Mesothelial cell of epicardium (in vitro differentiated cells): Measurements from ENCODE around the gene CSTA. TPM values are rescaled to one million over a fixed set of nuclear protein-coding genes. Genes with fewer than 3 reads are reported as not detected.

Experiments used
- DNase-seq, 2 experiments: peaks; one replicate each; pipeline ENCODE4 v3.0.0; 2021; ENCODE audit warnings: low spot score in 2 of 2; ENCODE audit not compliant: unreplicated experiment in 2 of 2
- H3K27ac Mint-ChIP-seq: 2 replicates; pipeline ENCODE4 v1.8.0; 2021; ENCODE audit warnings: mixed read lengths
- H3K27me3 Mint-ChIP-seq: 2 replicates; pipeline ENCODE4 v1.8.0; 2021; ENCODE audit warnings: low read depth, mixed read lengths
- H3K36me3 Mint-ChIP-seq: 2 replicates; pipeline ENCODE4 v1.8.0; 2021; ENCODE audit warnings: mixed read lengths
- H3K4me1 Mint-ChIP-seq: 2 replicates; pipeline ENCODE4 v1.8.0; 2021; ENCODE audit warnings: mixed read lengths
- H3K4me3 Mint-ChIP-seq: 2 replicates; pipeline ENCODE4 v1.8.0; 2021; ENCODE audit warnings: mild to moderate bottlenecking, moderate library complexity, mixed read lengths
- H3K9me3 Mint-ChIP-seq: 2 replicates; pipeline ENCODE4 v1.8.0; 2021; ENCODE audit warnings: mixed read lengths
- total RNA-seq: library from RNA; stranded (reverse); gene quantifications from 3 replicates; pipeline ENCODE4 v1.2.1, GENCODE V29; 2021
- TF ChIP-seq, protein P1 (sequence below): fragments of 200-600 bp; sonication (generic); IDR thresholded peaks from one replicate; pipeline ENCODE4 v1.5.0; 2021; ENCODE audit warnings: antibody characterized with exemption; ENCODE audit not compliant: unreplicated experiment

CSTA gene
- total RNA-seq, 1 donor from 2014 or later, result not detected

DNA sequence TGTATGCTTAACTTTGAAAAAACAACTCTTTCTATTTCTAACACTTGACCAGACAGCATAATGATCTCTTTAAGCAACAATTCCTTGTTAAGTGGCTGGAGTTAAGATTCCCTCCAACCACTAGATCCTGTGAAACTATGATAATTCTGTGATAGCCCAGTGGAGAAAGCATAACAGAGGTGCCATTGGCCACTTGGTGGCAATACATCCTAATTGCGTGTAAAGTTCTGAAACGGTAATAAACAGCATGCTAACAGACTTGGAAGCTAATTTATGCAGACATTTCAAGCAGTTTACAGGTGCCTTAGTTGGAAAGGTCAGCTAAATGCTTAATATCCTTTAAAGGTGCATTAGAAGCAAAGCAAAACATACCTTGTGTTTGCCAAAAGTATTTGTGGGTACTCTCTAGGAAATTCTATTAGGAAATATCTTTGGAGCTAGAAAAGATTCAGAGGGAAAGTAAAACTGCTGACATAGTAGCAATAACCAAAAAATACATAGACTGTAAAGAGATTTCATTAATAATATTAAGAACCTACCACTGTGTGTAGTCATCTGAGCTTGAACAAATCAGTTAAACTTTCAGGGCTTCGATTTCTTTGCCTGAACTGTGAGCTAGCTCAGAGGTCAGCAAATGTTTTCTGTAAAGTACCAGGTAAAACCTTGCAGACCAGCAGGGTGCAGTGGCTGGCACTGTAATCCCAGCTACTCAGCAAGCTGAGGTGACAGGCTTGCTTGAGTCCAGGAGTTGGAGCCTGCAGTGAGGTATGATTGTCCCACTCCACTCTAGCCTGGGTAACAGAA, 19.0 kb upstream of the CSTA start:
- no peaks in the 10 kb centered on the region for H3K9me3 Mint-ChIP-seq
- H3K27me3 Mint-ChIP-seq, result no peaks in the 10 kb centered on the region
- TF ChIP-seq, protein P1, sequence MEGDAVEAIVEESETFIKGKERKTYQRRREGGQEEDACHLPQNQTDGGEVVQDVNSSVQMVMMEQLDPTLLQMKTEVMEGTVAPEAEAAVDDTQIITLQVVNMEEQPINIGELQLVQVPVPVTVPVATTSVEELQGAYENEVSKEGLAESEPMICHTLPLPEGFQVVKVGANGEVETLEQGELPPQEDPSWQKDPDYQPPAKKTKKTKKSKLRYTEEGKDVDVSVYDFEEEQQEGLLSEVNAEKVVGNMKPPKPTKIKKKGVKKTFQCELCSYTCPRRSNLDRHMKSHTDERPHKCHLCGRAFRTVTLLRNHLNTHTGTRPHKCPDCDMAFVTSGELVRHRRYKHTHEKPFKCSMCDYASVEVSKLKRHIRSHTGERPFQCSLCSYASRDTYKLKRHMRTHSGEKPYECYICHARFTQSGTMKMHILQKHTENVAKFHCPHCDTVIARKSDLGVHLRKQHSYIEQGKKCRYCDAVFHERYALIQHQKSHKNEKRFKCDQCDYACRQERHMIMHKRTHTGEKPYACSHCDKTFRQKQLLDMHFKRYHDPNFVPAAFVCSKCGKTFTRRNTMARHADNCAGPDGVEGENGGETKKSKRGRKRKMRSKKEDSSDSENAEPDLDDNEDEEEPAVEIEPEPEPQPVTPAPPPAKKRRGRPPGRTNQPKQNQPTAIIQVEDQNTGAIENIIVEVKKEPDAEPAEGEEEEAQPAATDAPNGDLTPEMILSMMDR, result no peak
- no peak for DNase-seq
- H3K36me3 Mint-ChIP-seq, result no peaks in the 10 kb centered on the region
- no peak overlapping the region for H3K27ac Mint-ChIP-seq
- peaks cover 5% of the 10 kb centered on the region for H3K4me1 Mint-ChIP-seq
- H3K4me3 Mint-ChIP-seq, result no peak overlapping the region

DNA sequence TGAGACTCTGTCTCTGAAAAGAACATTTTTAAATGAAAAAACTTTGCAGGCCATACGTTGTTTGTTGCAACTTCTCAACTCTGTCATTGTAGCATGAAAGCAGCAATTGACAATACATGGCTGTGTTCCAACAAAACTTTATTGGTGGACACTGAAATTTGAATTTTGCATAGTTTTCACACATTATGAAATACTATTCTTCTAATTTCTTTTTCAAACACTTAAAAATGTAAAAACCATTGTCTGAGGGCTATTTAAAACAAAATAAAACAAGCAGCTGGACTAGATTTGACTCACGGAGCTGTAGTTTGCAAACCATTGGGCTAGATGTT, 18.5 kb upstream of the CSTA start:
- Mint-ChIP-seq H3K9me3 (no peaks in the 10 kb centered on the region), H3K36me3 (no peaks in the 10 kb centered on the region), H3K4me1 (peaks cover 5% of the 10 kb centered on the region), H3K4me3 (no peak overlapping the region), H3K27ac (no peak overlapping the region), H3K27me3 (no peaks in the 10 kb centered on the region)
- no peak for DNase-seq
- TF ChIP-seq, protein P1, result no peak

DNA sequence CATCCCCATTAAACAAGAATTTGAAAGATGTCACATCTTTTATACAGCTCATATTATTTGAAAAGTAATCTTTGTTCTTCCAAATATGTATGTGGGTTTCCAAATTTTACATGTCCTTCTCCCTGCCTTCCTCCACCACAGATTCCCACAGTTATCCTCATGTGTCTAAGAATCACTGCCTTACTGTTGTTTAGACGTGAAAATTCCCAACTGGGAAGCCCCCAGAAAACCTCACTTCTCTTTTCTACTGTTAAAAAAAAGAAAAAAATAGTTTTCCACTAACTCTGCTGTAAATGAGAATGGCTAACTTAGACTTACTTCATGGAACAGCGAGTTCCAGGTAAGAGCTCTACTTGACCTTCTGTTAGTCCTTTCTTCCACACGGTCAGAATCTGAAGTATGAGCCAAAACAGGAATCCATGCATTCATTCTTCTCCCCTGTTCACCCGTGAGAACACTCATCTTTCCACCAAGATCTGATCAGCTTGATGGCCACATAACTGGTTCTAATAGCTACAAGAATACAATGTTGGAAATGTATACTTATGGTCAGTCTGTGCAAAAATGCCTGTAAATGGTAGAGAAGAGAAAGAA, 17.9 kb upstream of the CSTA start:
- H3K9me3 Mint-ChIP-seq, result no peaks in the 10 kb centered on the region
- H3K27ac Mint-ChIP-seq, result no peak overlapping the region
- H3K27me3 Mint-ChIP-seq, result no peaks in the 10 kb centered on the region
- H3K4me1 Mint-ChIP-seq, result peaks cover 5% of the 10 kb centered on the region
- TF ChIP-seq, protein P1, result no peak
- no peaks in the 10 kb centered on the region for H3K36me3 Mint-ChIP-seq
- DNase-seq, result no peak
- H3K4me3 Mint-ChIP-seq, result no peak overlapping the region

DNA sequence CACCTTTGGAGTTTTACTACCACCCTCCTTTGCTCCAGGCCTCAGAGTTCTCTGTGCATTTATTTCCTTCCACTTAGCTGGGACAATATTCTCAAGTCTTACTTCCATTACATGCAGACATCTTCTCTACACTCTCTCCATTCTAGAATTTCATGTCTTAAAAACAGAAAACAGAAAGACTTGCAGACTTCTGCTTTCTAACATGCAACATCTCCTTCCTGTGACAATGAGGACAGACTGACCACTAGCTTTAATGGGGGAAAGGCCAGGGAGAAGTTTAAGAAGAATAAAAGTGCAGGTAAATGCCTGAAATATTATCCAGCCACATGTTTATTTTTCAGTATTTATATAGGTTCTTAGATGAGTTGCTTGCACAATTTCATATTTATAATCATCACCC, 17.1 kb upstream of the CSTA start:
- no peaks in the 10 kb centered on the region for H3K9me3 Mint-ChIP-seq
- H3K4me3 Mint-ChIP-seq, result no peak overlapping the region
- H3K27me3 Mint-ChIP-seq, result no peaks in the 10 kb centered on the region
- H3K27ac Mint-ChIP-seq, result no peak overlapping the region
- DNase-seq, result no peak
- no peaks in the 10 kb centered on the region for H3K36me3 Mint-ChIP-seq
- peaks cover 5% of the 10 kb centered on the region for H3K4me1 Mint-ChIP-seq
- TF ChIP-seq, protein P1, result no peak

DNA sequence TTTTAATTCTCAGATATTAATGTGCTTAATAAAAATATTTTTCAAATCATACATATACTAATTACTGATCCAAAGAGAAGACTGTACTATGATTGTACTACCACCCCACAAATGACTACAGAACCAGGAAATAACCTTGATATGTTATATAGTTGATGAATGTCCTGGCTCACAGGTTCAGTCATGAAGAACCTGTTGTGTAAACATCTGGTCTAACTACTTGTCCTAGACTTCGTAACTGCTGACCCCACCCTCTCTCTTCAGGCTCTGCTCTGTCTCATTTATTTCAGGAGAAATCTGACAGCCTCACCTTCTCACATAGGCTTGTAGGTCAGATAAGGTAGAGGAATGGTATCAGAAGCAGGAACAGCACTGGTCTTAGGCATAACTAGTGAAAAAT, 14.7 kb upstream of the CSTA start:
- no peak overlapping the region for H3K4me3 Mint-ChIP-seq
- H3K9me3 Mint-ChIP-seq, result no peaks in the 10 kb centered on the region

More for the DNA sequence above, 14.7 kb upstream of the CSTA start:
- DNase-seq, result no peak
- Mint-ChIP-seq H3K36me3 (no peaks in the 10 kb centered on the region), H3K4me1 (peaks cover 5% of the 10 kb centered on the region), H3K27me3 (no peaks in the 10 kb centered on the region), H3K27ac (no peak overlapping the region)
- TF ChIP-seq, protein P1, result no peak
